MM.1S (cell line): ENCODE data around the gene EML3.

Experiments
- CTCF ChIP-seq: fragments of 300-600 bp; sonication (generic); IDR thresholded peaks from 2 replicates; pipeline ENCODE4 v1.5.1; 2016; ENCODE audit warnings: antibody characterized with exemption, low read length, mixed read lengths
- EZH2phosphoT487 ChIP-seq: fragments of 300-600 bp; sonication (generic); IDR thresholded peaks from 2 replicates; pipeline ENCODE4 v1.6.1; 2018; ENCODE audit warnings: antibody characterized with exemption, low read length

DNA sequence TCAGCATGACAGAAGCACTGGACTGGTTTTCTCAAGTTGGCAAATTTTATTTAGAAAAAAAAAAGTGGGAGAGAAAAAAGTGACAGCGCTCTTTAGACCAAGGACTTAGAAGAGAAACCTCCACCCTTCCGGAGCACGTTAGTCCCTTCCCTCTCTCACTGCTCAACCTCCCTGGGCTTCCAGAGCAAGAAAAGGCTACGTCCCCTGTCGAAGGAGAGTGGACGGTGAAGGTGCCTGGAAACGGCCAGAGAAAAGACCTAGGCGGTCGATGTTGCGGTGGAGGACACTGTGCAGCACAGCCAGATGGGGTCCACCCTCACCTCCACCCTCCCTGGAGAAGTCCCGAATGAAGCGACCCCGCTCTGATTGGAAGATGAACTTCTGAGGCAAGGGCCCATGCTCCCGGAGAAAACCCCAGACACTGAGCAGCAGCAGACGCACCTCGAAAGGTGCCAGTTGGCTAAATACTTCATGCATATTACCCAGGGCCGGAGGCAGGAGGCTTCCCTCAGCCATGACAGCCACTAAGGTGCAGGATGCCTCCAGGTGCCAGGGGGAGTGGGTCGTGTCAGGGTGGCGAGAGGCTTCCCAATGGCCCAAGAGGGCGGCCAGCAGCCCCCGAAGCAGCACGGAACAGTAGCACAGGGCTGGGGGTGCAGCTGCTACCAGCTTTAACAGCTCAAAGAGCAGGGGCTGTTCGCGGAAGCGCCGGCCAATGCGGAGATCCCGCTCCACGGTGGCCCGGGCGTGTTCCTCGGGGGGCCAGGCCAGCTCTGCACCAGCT, 34.4 kb upstream of the EML3 start:
- no peak for TF ChIP-seq EZH2phosphoT487
- no peak for TF ChIP-seq CTCF
